Epithelial cell of proximal tubule (primary cell): ENCODE measurements around the gene RBM25. TPM values are rescaled to one million over a fixed set of nuclear protein-coding genes. Genes with fewer than 3 reads are reported as not detected.

Experiments
- DNase-seq: peaks from one replicate; pipeline ENCODE4 v3.0.0-alpha.2; 2011; ENCODE audit warnings: low read depth
- H3K4me3 ChIP-seq: 2 replicates; pipeline ENCODE4 v1.5.1; 2011; ENCODE audit warnings: low read depth, mild to moderate bottlenecking, low read length
- total RNA-seq: library from RNA; depleted of rRNA; stranded (reverse); fragments of >200 nt; gene quantifications from 2 replicates; pipeline ENCODE4 v1.2.3, GENCODE V29; 2015
- TF ChIP-seq, protein P1 (sequence below): conservative IDR thresholded peaks from 2 replicates; pipeline ENCODE4 v1.5.1; 2012; ENCODE audit warnings: low read depth, mild to moderate bottlenecking, low read length

The RBM25 gene
- total RNA-seq, 1 donor from 2014 or later: 47.3 TPM

DNA sequence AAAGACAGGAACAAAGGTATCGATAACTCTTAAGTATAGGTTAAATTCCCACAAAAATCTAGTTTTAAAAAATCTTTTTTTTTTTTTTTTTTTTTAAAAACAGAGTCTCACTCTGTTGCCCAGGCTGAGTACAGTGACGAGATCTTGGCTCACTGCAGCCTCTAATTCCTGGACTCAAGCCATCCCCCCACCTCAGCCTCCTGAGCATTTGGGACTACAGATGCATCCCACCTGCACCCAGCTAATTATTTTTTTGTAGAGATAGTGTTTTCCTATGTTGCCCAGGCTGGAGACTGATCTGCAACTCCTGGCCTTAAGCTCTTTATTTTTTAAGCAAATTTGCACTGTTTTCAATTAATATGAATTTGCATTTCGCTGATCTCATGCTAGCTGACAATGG, 87.8 kb downstream of the RBM25 start:
- TF ChIP-seq, protein P1, sequence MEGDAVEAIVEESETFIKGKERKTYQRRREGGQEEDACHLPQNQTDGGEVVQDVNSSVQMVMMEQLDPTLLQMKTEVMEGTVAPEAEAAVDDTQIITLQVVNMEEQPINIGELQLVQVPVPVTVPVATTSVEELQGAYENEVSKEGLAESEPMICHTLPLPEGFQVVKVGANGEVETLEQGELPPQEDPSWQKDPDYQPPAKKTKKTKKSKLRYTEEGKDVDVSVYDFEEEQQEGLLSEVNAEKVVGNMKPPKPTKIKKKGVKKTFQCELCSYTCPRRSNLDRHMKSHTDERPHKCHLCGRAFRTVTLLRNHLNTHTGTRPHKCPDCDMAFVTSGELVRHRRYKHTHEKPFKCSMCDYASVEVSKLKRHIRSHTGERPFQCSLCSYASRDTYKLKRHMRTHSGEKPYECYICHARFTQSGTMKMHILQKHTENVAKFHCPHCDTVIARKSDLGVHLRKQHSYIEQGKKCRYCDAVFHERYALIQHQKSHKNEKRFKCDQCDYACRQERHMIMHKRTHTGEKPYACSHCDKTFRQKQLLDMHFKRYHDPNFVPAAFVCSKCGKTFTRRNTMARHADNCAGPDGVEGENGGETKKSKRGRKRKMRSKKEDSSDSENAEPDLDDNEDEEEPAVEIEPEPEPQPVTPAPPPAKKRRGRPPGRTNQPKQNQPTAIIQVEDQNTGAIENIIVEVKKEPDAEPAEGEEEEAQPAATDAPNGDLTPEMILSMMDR: no peak

DNA sequence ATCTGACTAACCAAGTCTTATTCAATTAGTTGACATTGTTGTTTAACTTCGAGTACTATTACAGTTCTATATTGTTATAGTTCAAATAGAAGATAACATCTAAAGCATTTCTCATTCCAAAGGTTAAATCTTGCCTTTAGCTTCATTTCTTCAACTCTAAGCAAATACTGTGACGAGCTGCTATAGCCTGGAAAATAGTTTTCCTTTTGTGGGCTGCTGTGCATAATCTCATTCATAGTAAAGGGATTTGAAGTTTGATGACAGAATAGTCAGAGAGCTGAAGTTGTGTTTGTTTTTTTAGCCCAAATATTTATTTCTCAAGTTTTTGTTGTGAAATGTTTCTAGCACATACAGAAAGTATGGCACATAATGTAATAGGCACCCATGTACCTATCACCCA, 91.4 kb downstream of the RBM25 start:
- TF ChIP-seq, protein P1: no peak
- no peak for DNase-seq
- no peak overlapping the region for H3K4me3 ChIP-seq

More for the DNA sequence above, 87.8 kb downstream of the RBM25 start:
- no peak for DNase-seq
- H3K4me3 ChIP-seq: no peak overlapping the region

DNA sequence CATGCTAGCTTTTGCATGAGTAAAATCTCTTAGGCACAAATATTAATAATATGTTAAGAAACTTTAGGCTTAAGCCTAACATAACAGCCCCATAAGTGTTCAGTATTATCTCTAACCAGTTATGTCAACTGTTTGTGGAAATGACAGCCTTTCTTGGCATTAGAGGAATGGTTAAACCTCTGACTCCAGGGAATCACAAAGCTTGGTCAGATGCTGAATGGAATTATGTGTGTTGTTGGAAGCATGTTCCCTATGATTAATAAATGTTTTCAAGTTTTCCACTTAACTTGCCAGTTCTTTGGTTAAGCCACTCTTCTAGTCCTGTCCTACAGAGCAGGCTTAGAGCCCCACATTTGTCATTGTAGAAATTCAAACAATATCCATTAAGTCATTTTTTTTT, 94.9 kb downstream of the RBM25 start:
- TF ChIP-seq, protein P1: no peak
- no peak overlapping the region for H3K4me3 ChIP-seq
- DNase-seq: no peak

DNA sequence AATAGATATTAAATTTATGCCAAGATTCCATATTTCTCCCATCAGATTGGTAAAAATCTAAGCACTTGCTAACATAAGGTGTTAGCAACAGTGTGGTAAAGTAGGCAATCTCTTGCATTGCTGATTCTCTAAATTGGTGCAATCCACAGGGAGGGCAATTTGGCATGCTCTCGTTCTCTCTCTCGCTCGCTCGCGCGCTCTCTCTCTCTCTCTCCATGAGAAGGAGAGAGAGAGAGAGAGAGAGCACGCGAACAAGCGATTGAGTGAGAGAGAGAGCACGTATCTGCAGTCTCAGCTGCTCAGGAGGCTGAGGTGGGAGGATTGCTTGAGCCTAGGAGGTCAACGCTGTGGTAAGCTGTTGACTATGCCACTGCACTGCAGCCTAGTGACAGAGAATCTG, 103.9 kb downstream of the RBM25 start:
- no peak overlapping the region for H3K4me3 ChIP-seq
- TF ChIP-seq, protein P1: no peak
- DNase-seq: no peak

DNA sequence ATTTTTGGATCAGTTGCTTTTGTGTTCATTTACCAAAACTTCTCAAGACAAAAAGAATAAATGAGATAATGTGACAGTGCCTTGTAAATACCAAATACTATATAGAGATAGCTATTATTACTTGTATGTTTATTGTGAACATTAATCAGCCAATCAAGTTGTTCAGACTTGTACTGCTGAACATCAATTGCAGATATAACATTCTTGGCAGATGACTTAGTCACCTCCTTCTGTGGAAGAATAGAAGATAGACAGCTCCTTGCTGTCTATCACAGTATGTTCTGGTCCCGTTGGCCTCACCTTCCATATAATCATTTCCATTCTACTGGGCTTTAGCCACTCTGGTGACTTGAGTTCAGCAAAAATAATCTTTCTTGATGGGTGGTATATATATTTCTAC, 108.1 kb downstream of the RBM25 start:
- TF ChIP-seq, protein P1: no peak
- no peak overlapping the region for H3K4me3 ChIP-seq
- no peak for DNase-seq

DNA sequence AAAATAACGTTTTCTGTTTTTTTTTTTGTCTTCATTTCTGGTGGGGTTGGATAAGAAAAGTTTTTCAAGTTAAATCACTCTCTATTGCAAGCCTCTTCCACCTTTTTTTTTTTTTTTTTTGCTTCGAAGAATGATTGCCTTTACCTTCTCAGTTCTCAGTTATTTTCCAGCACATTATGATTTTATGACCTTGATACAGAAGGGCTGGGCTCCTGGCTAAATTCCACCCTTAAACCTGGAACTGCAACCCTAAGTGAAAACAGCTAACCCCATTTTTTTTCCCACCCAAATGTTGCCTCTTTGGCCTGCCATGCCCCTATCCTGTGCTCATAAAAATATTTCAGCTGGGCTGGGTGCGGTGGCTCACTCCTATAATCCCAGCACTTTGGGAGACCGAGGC, 109.4 kb downstream of the RBM25 start:
- TF ChIP-seq, protein P1: no peak
- H3K4me3 ChIP-seq: no peak overlapping the region
- DNase-seq: no peak

DNA sequence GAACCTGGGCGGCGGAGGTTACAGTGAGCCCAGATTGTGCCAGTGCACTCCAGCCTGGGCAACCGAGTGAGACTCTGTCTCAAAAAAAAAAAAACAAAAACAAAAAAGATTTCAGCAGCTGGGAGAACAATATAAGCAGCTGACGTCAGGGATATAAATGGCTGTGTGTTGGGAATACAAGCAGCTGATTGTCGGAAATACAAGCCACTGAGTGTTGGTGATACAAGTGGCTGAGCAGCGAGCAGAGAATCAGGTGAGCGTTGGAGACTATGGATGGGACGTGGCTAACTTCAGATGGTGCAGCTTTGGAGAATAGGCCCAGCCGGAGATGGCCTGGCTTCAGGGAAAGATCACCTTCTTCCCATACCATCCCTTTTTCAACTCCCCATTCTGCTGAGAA, 109.9 kb downstream of the RBM25 start:
- no peak overlapping the region for H3K4me3 ChIP-seq
- DNase-seq: no peak
- TF ChIP-seq, protein P1: no peak
